HCT116 (cell line): Measurements from ENCODE around the gene SGMS1. TPM values are rescaled to one million over a fixed set of nuclear protein-coding genes. Genes with fewer than 3 reads are reported as not detected.

Experiments used
- ATAC-seq: fragments of 200-7000 bp; cut with Tn5 transposase; 2 replicates; pipeline ENCODE4 v1.9.1; 2020; ENCODE audit warnings: mild to moderate bottlenecking, moderate library complexity
- BruUV-seq: library from RNA; stranded (reverse); fragments of 400-500 nt; replicated peaks from 2 replicates; lab custom pipeline; 2021; lab: Mats Ljungman, UMichigan
- CTCF ChIA-PET: fragments of 300-600 bp; sonication (Branson Sonifier 250); formaldehyde crosslinking; loops from one replicate; lab custom pipeline; 2021; ENCODE audit warnings: antibody characterized with exemption; lab: Charles Lee
- POLR2A ChIA-PET: fragments of 300-600, 350-600 bp; sonication (Branson Sonifier 250); formaldehyde crosslinking; loops from one replicate; lab custom pipeline; 2021; ENCODE audit warnings: antibody characterized with exemption; lab: Charles Lee
- RAD21 ChIA-PET, 2 experiments: fragments of 300-600 bp; sonication (Branson Sonifier 250); formaldehyde crosslinking; loops; one replicate each; lab custom pipeline; 2023; ENCODE audit warnings: low total read pairs in 2 of 2; ENCODE audit not compliant: uncharacterized antibody in 2 of 2, unreplicated experiment in 2 of 2, low non-redundant PET in 1 of 2; lab: Charles Lee
- DNase-seq: peaks from one replicate; pipeline ENCODE4 v3.0.0-alpha.2; 2010; ENCODE audit warnings: low read depth, low spot score
- H2AFZ ChIP-seq: fragments of 200-600 bp; shearing (Covaris generic), sonication (generic); 2 replicates; pipeline ENCODE4 v1.6.1; 2017; ENCODE audit warnings: low read depth, mixed run types, mixed read lengths, antibody characterized with exemption, low read length; ENCODE audit not compliant: poor library complexity, severe bottlenecking
- H3K27ac ChIP-seq: 2 replicates; pipeline ENCODE4 v1.5.1; 2012; ENCODE audit warnings: low read depth, low read length
- H3K27me3 ChIP-seq: fragments of 200-600 bp; sonication (generic); 2 replicates; pipeline ENCODE4 v1.6.1; 2016; ENCODE audit warnings: mixed run types, low read length, mixed read lengths; ENCODE audit not compliant: insufficient read depth
- H3K36me3 ChIP-seq, 2 experiments: fragments of 200-500 bp in 1 of 2; fragments of 200-600 bp in 1 of 2; sonication (Bioruptor generic) in 1 of 2; sonication (generic) in 1 of 2; 2 replicates each; pipeline versions ENCODE4 v1.5.1 to v1.6.1; 2014 to 2016; ENCODE audit warnings: low read length in 2 of 2, inconsistent platforms in 1 of 2, mixed read lengths in 1 of 2, mixed run types in 1 of 2; ENCODE audit not compliant: insufficient read depth in 2 of 2, control insufficient read depth in 1 of 2
- H3K4me1 ChIP-seq, 2 experiments: fragments of 200-600 bp in 1 of 2; sonication (generic) in 1 of 2; 2 replicates each; pipeline versions ENCODE4 v1.5.1 to v1.6.1; 2012 to 2017; ENCODE audit warnings: low read length in 2 of 2, inconsistent platforms in 1 of 2, mild to moderate bottlenecking in 1 of 2, mixed read lengths in 1 of 2, mixed run types in 1 of 2, moderate library complexity in 1 of 2; ENCODE audit not compliant: insufficient read depth in 2 of 2, control insufficient read depth in 1 of 2
- H3K4me2 ChIP-seq: fragments of 200-600 bp; sonication (generic); 2 replicates; pipeline ENCODE4 v1.6.1; 2017; ENCODE audit warnings: mixed run types, low read length, mixed read lengths
- H3K4me3 ChIP-seq, 2 experiments: fragments of 200-600 bp in 1 of 2; sonication (generic) in 1 of 2; replicated peaks in 1 of 2; 2 replicates each; pipeline ENCODE4 v1.5.1; 2011 to 2016; ENCODE audit warnings: low read length in 2 of 2, control low read depth in 1 of 2, low read depth in 1 of 2, mild to moderate bottlenecking in 1 of 2, mixed read lengths in 1 of 2, mixed run types in 1 of 2
- H3K79me2 ChIP-seq: fragments of 200-600 bp; sonication (generic); 2 replicates; pipeline ENCODE4 v1.6.1; 2017; ENCODE audit warnings: mild to moderate bottlenecking, mixed run types, low read length, moderate library complexity, mixed read lengths; ENCODE audit not compliant: insufficient read depth
- H3K9ac ChIP-seq: fragments of 200-600 bp; sonication (generic); 2 replicates; pipeline ENCODE4 v1.6.1; 2016; ENCODE audit warnings: low read length, mixed read lengths
- H3K9me2 ChIP-seq: fragments of 200-600 bp; sonication (generic), shearing (Covaris generic); 2 replicates; pipeline ENCODE4 v1.6.1; 2017; ENCODE audit warnings: mixed run types, mild to moderate bottlenecking, moderate library complexity; ENCODE audit not compliant: insufficient read depth
- H3K9me3 ChIP-seq, 2 experiments: fragments of 200-500 bp in 1 of 2; fragments of 200-600 bp in 1 of 2; sonication (Bioruptor generic) in 1 of 2; sonication (generic) in 1 of 2; 2 replicates each; pipeline ENCODE4 v1.6.1; 2014 to 2017; ENCODE audit warnings: low read length in 2 of 2, mixed read lengths in 2 of 2, inconsistent platforms in 1 of 2, low read depth in 1 of 2, mild to moderate bottlenecking in 1 of 2, mixed run types in 1 of 2, moderate library complexity in 1 of 2; ENCODE audit not compliant: control insufficient read depth in 1 of 2, insufficient read depth in 1 of 2
- H4K20me1 ChIP-seq: fragments of 200-600 bp; sonication (generic), shearing (Covaris generic); 2 replicates; pipeline ENCODE4 v1.6.1; 2017; ENCODE audit warnings: mixed run types, mild to moderate bottlenecking, moderate library complexity; ENCODE audit not compliant: insufficient read depth
- ATF3 ChIP-seq: IDR thresholded peaks from 2 replicates; pipeline ENCODE4 v1.6.1; 2012
- CBX3 ChIP-seq: IDR thresholded peaks from 2 replicates; pipeline ENCODE4 v1.6.1; 2012; ENCODE audit warnings: low read depth
- CEBPB ChIP-seq: IDR thresholded peaks from 2 replicates; pipeline ENCODE4 v1.6.1; 2012; ENCODE audit warnings: low read depth
- EGR1 ChIP-seq: IDR thresholded peaks from 2 replicates; pipeline ENCODE4 v1.6.1; 2012; ENCODE audit warnings: low read depth
- ELF1 ChIP-seq: IDR thresholded peaks from 2 replicates; pipeline ENCODE4 v1.6.1; 2012; ENCODE audit warnings: low read depth, borderline replicate concordance
- FOSL1 ChIP-seq: IDR thresholded peaks from 2 replicates; pipeline ENCODE4 v1.6.1; 2012; ENCODE audit warnings: low read depth
- JUND ChIP-seq: IDR thresholded peaks from 2 replicates; pipeline ENCODE4 v1.6.1; 2012
- RAD21 ChIP-seq: IDR thresholded peaks from 2 replicates; pipeline ENCODE4 v1.6.1; 2012; ENCODE audit warnings: low read depth, mild to moderate bottlenecking
- REST ChIP-seq: IDR thresholded peaks from 2 replicates; pipeline ENCODE4 v1.6.1; 2012; ENCODE audit warnings: low read depth
- SIN3A ChIP-seq: IDR thresholded peaks from 2 replicates; pipeline ENCODE4 v1.6.1; 2012; ENCODE audit warnings: low read depth
- SP1 ChIP-seq: IDR thresholded peaks from 2 replicates; pipeline ENCODE4 v1.6.1; 2012; ENCODE audit warnings: low read depth
- SRF ChIP-seq: IDR thresholded peaks from 2 replicates; pipeline ENCODE4 v1.6.1; 2012; ENCODE audit warnings: low read depth
- YY1 ChIP-seq: IDR thresholded peaks from 2 replicates; pipeline ENCODE4 v1.6.1; 2011; ENCODE audit warnings: low read length, low read depth, moderate library complexity, mild to moderate bottlenecking; ENCODE audit not compliant: insufficient replicate concordance; ENCODE audit errors: extremely low read depth
- ZNF274 ChIP-seq: fragments of 200-500 bp; sonication (Bioruptor generic); IDR thresholded peaks from 2 replicates; pipeline ENCODE4 v1.6.1; 2014; ENCODE audit warnings: mild to moderate bottlenecking, low read depth, low read length, inconsistent platforms
- intact Hi-C: fragments of 100-400 bp; cut with micrococcal nuclease; formaldehyde crosslinking; loops from 2 replicates; pipeline ENCODE4 v1.10.0; 2022
- total RNA-seq: library from RNA; stranded (reverse); gene quantifications from one replicate; pipeline ENCODE4 v1.2.1, GENCODE V29; 2021; ENCODE audit not compliant: unreplicated experiment
- TF ChIP-seq, protein P1 (sequence below): IDR thresholded peaks from 2 replicates; pipeline ENCODE4 v1.6.1; 2012
- TF ChIP-seq, protein P2 (sequence below): IDR thresholded peaks from 2 replicates; pipeline ENCODE4 v1.6.1; 2011; ENCODE audit warnings: mild to moderate bottlenecking, low read length, moderate library complexity; ENCODE audit not compliant: insufficient replicate concordance; ENCODE audit errors: extremely low read depth
- TF ChIP-seq, protein P3 (sequence below), 3 experiments: fragments of 200-600 bp in 1 of 3; sonication (generic) in 1 of 3; IDR thresholded peaks in 2 of 3; conservative IDR thresholded peaks in 1 of 3; 2 replicates each; pipeline ENCODE4 v1.5.1; 2012 to 2017; ENCODE audit warnings: low read depth in 2 of 3, low read length in 2 of 3, antibody characterized with exemption in 1 of 3, borderline replicate concordance in 1 of 3, control low read depth in 1 of 3, mild to moderate bottlenecking in 1 of 3, mixed read lengths in 1 of 3, mixed run types in 1 of 3, moderate library complexity in 1 of 3; ENCODE audit not compliant: insufficient read depth in 1 of 3

The SGMS1 gene
- total RNA-seq, 1 experiment from 2014 or later = 29.1 TPM

DNA sequence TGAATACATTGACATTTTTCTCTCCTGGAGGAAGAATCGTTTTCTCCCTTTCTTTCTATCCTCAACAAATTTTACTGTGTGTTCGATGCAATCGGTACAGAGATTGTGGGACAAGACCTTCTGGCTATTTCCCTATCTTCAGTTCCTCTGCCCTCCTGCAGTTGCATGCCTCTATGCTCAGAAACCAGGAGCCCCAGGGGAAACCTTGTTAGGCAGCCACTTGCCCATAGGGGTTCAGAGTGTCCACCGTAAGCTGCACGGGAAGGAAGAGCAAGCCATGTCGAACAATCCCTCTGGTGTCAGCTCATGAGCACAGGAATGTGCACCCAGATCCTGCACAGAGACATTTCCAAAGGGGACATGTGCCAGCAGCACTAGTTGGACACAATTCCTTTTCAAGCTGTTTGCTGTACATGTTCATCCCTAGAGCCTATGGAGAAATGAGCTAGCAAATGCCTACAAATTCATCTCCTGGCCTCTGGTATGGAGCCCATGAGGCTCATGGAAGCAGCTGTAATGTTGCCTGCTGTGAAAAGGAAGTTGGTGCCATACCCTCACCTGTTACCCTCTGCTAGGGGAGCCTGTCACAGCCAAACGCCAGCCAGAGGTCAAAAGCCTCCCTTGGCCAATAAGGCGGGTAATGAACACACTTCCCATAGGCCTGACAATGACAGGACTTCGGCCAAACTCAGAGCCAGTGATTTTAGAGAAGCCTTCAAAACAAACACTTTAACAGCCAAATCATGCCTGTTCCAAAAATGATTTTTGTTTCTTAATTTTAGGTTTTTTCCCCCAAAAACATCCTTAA is 336.6 kb downstream of the SGMS1 start (continued):
- TF ChIP-seq ATF3 (no peak), ELF1 (no peak), CBX3 (no peak), YY1 (no peak), FOSL1 (no peak), RAD21 (no peak)

- POLR2A ChIA-PET = no interaction called here
- intact Hi-C loops = no loop called here
- 0 out of 2 replicates have a peak, but pooled peaks cover 3% of the 10 kb centered on the region for H3K9me2 ChIP-seq
- H4K20me1 ChIP-seq = no peaks in the 10 kb centered on the region
- no peaks in the 10 kb centered on the region for H3K36me3 ChIP-seq
- no peak overlapping the region for H3K9ac ChIP-seq
- BruUV-seq = no TSS peak
- H3K4me3 ChIP-seq = no peak overlapping the region
- ATAC-seq = no peak
- H3K79me2 ChIP-seq = no peaks in the 10 kb centered on the region
- no peak overlapping the region for H2AFZ ChIP-seq
- no peak overlapping the region for H3K4me2 ChIP-seq
- no peak overlapping the region for H3K27ac ChIP-seq
- RAD21 ChIA-PET = no interaction called here
- H3K9me3 ChIP-seq = no peaks in the 10 kb centered on the region
- H3K27me3 ChIP-seq = no peaks in the 10 kb centered on the region
- CTCF ChIA-PET = no interaction called here
- H3K4me1 ChIP-seq = no peaks in the 10 kb centered on the region
- no peak for DNase-seq
- no peak for TF ChIP-seq SIN3A
- no peak for TF ChIP-seq CBX3
- TF ChIP-seq FOSL1 = no peak
- TF ChIP-seq SRF = no peak
- no peak for TF ChIP-seq EGR1
- TF ChIP-seq, protein P1, sequence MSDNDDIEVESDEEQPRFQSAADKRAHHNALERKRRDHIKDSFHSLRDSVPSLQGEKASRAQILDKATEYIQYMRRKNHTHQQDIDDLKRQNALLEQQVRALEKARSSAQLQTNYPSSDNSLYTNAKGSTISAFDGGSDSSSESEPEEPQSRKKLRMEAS = no peak
- no peak for TF ChIP-seq ZNF274
- TF ChIP-seq, protein P2, sequence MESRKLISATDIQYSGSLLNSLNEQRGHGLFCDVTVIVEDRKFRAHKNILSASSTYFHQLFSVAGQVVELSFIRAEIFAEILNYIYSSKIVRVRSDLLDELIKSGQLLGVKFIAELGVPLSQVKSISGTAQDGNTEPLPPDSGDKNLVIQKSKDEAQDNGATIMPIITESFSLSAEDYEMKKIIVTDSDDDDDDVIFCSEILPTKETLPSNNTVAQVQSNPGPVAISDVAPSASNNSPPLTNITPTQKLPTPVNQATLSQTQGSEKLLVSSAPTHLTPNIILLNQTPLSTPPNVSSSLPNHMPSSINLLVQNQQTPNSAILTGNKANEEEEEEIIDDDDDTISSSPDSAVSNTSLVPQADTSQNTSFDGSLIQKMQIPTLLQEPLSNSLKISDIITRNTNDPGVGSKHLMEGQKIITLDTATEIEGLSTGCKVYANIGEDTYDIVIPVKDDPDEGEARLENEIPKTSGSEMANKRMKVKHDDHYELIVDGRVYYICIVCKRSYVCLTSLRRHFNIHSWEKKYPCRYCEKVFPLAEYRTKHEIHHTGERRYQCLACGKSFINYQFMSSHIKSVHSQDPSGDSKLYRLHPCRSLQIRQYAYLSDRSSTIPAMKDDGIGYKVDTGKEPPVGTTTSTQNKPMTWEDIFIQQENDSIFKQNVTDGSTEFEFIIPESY = no peak
- no peak for TF ChIP-seq CEBPB
- TF ChIP-seq, protein P3, sequence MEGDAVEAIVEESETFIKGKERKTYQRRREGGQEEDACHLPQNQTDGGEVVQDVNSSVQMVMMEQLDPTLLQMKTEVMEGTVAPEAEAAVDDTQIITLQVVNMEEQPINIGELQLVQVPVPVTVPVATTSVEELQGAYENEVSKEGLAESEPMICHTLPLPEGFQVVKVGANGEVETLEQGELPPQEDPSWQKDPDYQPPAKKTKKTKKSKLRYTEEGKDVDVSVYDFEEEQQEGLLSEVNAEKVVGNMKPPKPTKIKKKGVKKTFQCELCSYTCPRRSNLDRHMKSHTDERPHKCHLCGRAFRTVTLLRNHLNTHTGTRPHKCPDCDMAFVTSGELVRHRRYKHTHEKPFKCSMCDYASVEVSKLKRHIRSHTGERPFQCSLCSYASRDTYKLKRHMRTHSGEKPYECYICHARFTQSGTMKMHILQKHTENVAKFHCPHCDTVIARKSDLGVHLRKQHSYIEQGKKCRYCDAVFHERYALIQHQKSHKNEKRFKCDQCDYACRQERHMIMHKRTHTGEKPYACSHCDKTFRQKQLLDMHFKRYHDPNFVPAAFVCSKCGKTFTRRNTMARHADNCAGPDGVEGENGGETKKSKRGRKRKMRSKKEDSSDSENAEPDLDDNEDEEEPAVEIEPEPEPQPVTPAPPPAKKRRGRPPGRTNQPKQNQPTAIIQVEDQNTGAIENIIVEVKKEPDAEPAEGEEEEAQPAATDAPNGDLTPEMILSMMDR (IDR thresholded peaks at IDR 0.05 in 2 of 3, conservative IDR thresholded peaks at IDR 0.05 in 1 of 3; ENCODE audit: borderline replicate concordance in 1 of 3, insufficient read depth in 1 of 3, low read depth in 2 of 3, low read length in 2 of 3) = no peak
- TF ChIP-seq ELF1 = no peak
- no peak for TF ChIP-seq REST
- TF ChIP-seq SP1 = no peak
- no peak for TF ChIP-seq JUND
These were observed 337.2 kb downstream of the SGMS1 start for GRCh38 chr10:50286517-50286916.
